Stimulated activated CD4-positive, alpha-beta T cell treated with anti-CD3 and anti-CD28 coated beads, Interleukin-4, amount 100 ng/mL, for 48 hours (primary cell): ENCODE results near the gene TIMM9.
"Not testable (repeated sequence)": the region's sequence is repeated elsewhere in the genome, so short reads cannot be mapped to it uniquely, and the experiment has no call there.

ENCODE experiments used
- DNase-seq, 2 donors: peaks; one replicate each; pipeline ENCODE4 v3.0.0-alpha.2; 2020; ENCODE audit warnings: low read depth in 2 of 2

TIMM9 gene

GRCh38 chr14:58427281-58428117, at the start of gene TIMM9, which contains the start of gene KIAA0586:
Gene TIMM9, minus strand, starts transcription at chr14:58427531. Its CDS starts 15,586 bp downstream, at chr14:58411945.
Gene KIAA0586, plus strand, starts transcription at chr14:58427719. Its CDS starts 546 bp downstream, at chr14:58428265.
- DNase-seq: peak; percentile 88 to 95

GRCh38 chr14:58476320-58476719, 49.0 kb upstream of the TIMM9 start:
- no peak for DNase-seq

- DNase-seq: no peak
Observed at GRCh38 chr14:58469309-58469708, 42.0 kb upstream of the TIMM9 start.

GRCh38 chr14:58467575-58467974, 40.2 kb upstream of the TIMM9 start:
- no peak for DNase-seq

- no peak for DNase-seq
Observed at GRCh38 chr14:58466459-58466858, 39.1 kb upstream of the TIMM9 start.

GRCh38 chr14:58465421-58465820, 38.1 kb upstream of the TIMM9 start:
- DNase-seq: no peak

- DNase-seq: no peak
Observed at GRCh38 chr14:58464652-58465051, 37.3 kb upstream of the TIMM9 start.

- DNase-seq: no peak
Observed at GRCh38 chr14:58463147-58463546, 35.8 kb upstream of the TIMM9 start.

- no peak for DNase-seq
Observed at GRCh38 chr14:58460772-58461171, 33.4 kb upstream of the TIMM9 start.

- DNase-seq: no peak
Observed at GRCh38 chr14:58455593-58456265, 28.4 kb upstream of the TIMM9 start.

GRCh38 chr14:58444627-58445026, 17.3 kb upstream of the TIMM9 start:
- DNase-seq: no peak

- DNase-seq: no peak
Observed at GRCh38 chr14:58439476-58439875, 12.1 kb upstream of the TIMM9 start.

GRCh38 chr14:58430156-58430555, 2.8 kb upstream of the TIMM9 start:
- DNase-seq: no peak

GRCh38 chr14:58428118-58428683, 870 bp upstream of the TIMM9 start:
- no peak for DNase-seq

GRCh38 chr14:58426670-58427280, 556 bp downstream of the TIMM9 start:
- DNase-seq: peak; percentile 27 to 37

GRCh38 chr14:58416934-58417333, 10.4 kb downstream of the TIMM9 start:
- not testable (repeated sequence) for DNase-seq

GRCh38 chr14:58415636-58416547, 11.4 kb downstream of the TIMM9 start:
- DNase-seq: no peak

GRCh38 chr14:58414845-58415244, 12.5 kb downstream of the TIMM9 start:
- DNase-seq: no peak

GRCh38 chr14:58408681-58409215, 18.6 kb downstream of the TIMM9 start:
- no peak for DNase-seq

- no peak for DNase-seq
Observed at GRCh38 chr14:58401587-58401986, 25.7 kb downstream of the TIMM9 start.

- no peak for DNase-seq
Observed at GRCh38 chr14:58398895-58399294, 28.4 kb downstream of the TIMM9 start.
